HCT116 (cell line): ENCODE results near the gene PDE2A.

Experiments
- EZH2 ChIP-seq: fragments of 200-600 bp; sonication (generic); IDR thresholded peaks from 2 replicates; pipeline ENCODE4 v1.6.1; 2017; ENCODE audit warnings: antibody characterized with exemption, mixed run types
- ZNF274 ChIP-seq: fragments of 200-500 bp; sonication (Bioruptor generic); IDR thresholded peaks from 2 replicates; pipeline ENCODE4 v1.6.1; 2014; ENCODE audit warnings: mild to moderate bottlenecking, low read depth, low read length, inconsistent platforms
- TF ChIP-seq, protein P1 (sequence below): IDR thresholded peaks from 2 replicates; pipeline ENCODE4 v1.6.1; 2012
- TF ChIP-seq, protein P2 (sequence below), 3 experiments: fragments of 200-600 bp in 1 of 3; sonication (generic) in 1 of 3; IDR thresholded peaks in 2 of 3; conservative IDR thresholded peaks in 1 of 3; 2 replicates each; pipeline ENCODE4 v1.5.1; 2012 to 2017; ENCODE audit warnings: low read depth in 2 of 3, low read length in 2 of 3, antibody characterized with exemption in 1 of 3, borderline replicate concordance in 1 of 3, control low read depth in 1 of 3, mild to moderate bottlenecking in 1 of 3, mixed read lengths in 1 of 3, mixed run types in 1 of 3, moderate library complexity in 1 of 3; ENCODE audit not compliant: insufficient read depth in 1 of 3

DNA sequence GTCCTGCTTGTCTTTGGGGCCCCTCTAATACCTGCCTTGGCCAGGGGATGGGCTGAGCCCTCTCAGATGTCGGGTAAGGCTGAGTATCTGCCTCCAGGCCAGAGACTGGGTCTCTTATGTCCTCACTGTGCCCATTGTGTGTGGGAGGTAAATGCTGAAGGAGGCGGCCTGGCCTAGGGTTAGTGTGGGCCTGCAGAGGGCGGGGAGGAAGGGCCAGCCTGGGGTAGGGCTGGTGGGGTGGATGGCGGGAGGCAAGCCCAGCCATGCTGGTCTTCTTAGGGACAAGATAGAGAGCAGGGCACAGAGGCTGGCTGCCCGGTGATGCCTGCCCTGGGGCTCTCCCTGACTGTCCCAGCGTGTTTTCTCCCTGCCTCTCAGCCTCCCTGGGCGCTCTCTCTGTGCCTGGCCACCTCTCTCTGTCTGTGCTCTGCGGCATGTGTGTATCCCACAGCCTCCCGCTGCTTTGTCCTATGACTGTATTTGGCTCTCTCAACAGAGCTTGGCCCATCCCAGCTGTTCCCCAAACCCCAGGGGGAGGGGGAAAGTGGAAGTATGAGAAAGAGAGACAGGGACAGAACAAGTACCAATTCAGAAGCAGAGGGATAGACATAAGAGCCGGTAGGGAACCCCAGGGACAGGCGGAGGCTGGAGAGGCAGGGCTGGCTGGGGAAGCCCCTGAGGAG is 57.0 kb downstream of the PDE2A start:
- TF ChIP-seq, protein P1, sequence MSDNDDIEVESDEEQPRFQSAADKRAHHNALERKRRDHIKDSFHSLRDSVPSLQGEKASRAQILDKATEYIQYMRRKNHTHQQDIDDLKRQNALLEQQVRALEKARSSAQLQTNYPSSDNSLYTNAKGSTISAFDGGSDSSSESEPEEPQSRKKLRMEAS = no peak
- no peak for TF ChIP-seq EZH2
- TF ChIP-seq ZNF274 = no peak
- TF ChIP-seq, protein P2, sequence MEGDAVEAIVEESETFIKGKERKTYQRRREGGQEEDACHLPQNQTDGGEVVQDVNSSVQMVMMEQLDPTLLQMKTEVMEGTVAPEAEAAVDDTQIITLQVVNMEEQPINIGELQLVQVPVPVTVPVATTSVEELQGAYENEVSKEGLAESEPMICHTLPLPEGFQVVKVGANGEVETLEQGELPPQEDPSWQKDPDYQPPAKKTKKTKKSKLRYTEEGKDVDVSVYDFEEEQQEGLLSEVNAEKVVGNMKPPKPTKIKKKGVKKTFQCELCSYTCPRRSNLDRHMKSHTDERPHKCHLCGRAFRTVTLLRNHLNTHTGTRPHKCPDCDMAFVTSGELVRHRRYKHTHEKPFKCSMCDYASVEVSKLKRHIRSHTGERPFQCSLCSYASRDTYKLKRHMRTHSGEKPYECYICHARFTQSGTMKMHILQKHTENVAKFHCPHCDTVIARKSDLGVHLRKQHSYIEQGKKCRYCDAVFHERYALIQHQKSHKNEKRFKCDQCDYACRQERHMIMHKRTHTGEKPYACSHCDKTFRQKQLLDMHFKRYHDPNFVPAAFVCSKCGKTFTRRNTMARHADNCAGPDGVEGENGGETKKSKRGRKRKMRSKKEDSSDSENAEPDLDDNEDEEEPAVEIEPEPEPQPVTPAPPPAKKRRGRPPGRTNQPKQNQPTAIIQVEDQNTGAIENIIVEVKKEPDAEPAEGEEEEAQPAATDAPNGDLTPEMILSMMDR (IDR thresholded peaks at IDR 0.05 in 2 of 3, conservative IDR thresholded peaks at IDR 0.05 in 1 of 3; ENCODE audit: borderline replicate concordance in 1 of 3, insufficient read depth in 1 of 3, low read depth in 2 of 3, low read length in 2 of 3) = no peak
